Mucosa of rectum (tissue), 2 donors: ENCODE results near the gene TRIM8.

ENCODE experiments used
- H3K27ac ChIP-seq, 2 donors: one replicate each; pipeline ENCODE4 v1.7.0; 2013; ENCODE audit warnings: inconsistent platforms in 2 of 2, low read depth in 2 of 2, low read length in 2 of 2
- H3K27me3 ChIP-seq, 2 donors: one replicate each; pipeline ENCODE4 v1.7.0; 2013; ENCODE audit warnings: low read length in 2 of 2; ENCODE audit not compliant: control insufficient read depth in 2 of 2, insufficient read depth in 2 of 2
- H3K36me3 ChIP-seq, 2 donors: one replicate each; pipeline ENCODE4 v1.7.0; 2013; ENCODE audit warnings: low read length in 2 of 2; ENCODE audit not compliant: control insufficient read depth in 2 of 2, insufficient read depth in 2 of 2
- H3K4me1 ChIP-seq, 2 donors: one replicate each; pipeline ENCODE4 v1.7.0; 2013; ENCODE audit warnings: low read length in 2 of 2, mild to moderate bottlenecking in 1 of 2; ENCODE audit not compliant: control insufficient read depth in 2 of 2, insufficient read depth in 2 of 2
- H3K4me3 ChIP-seq, 2 donors: one replicate each; pipeline ENCODE4 v1.7.0; 2013; ENCODE audit warnings: low read length in 2 of 2
- H3K9ac ChIP-seq, 2 donors: one replicate each; pipeline ENCODE4 v1.7.0; 2013; ENCODE audit warnings: low read length in 2 of 2, low read depth in 1 of 2, mild to moderate bottlenecking in 1 of 2
- H3K9me3 ChIP-seq, 2 donors: one replicate each; pipeline ENCODE4 v1.7.0; 2013; ENCODE audit warnings: low read length in 2 of 2; ENCODE audit not compliant: control insufficient read depth in 2 of 2
- donor health status: healthy.
- donor health status: Normal muscosa, but diverticular disease.

TRIM8 gene

GRCh38 chr10:102614888-102615287 lies 29.4 kb upstream of the TRIM8 start:
- Histone ChIP-seq H3K4me3 (no peak overlapping the region), H3K4me1 (peaks cover 8 to 24% of the 10 kb centered on the region in 2 donors), H3K27me3 (no peaks in the 10 kb centered on the region), H3K27ac (no peak overlapping the region), H3K9ac (no peak overlapping the region), H3K36me3 (peaks cover 5 to 15% of the 10 kb centered on the region in 2 donors), H3K9me3 (no peaks in the 10 kb centered on the region)

GRCh38 chr10:102615361-102615760 lies 28.9 kb upstream of the TRIM8 start:
- no peak overlapping the region for H3K4me3 ChIP-seq
- peaks cover 13 to 29% of the 10 kb centered on the region in 2 donors for H3K4me1 ChIP-seq
- H3K9me3 ChIP-seq, result no peaks in the 10 kb centered on the region
- peak overlapping the region in 1 of 2 donors; percentile 6 for H3K9ac ChIP-seq
- H3K27me3 ChIP-seq, result no peaks in the 10 kb centered on the region
- peaks cover 5 to 15% of the 10 kb centered on the region in 2 donors for H3K36me3 ChIP-seq
- peak overlapping the region; percentile 32 to 43 for H3K27ac ChIP-seq

- H3K36me3 ChIP-seq, result peaks cover 5 to 15% of the 10 kb centered on the region in 2 donors
- H3K27ac ChIP-seq, result peak overlapping the region; percentile 43 to 56
- H3K27me3 ChIP-seq, result no peaks in the 10 kb centered on the region
- no peak overlapping the region for H3K4me3 ChIP-seq
- H3K9ac ChIP-seq, result no peak overlapping the region
- H3K9me3 ChIP-seq, result no peaks in the 10 kb centered on the region
- H3K4me1 ChIP-seq, result peaks cover 18 to 35% of the 10 kb centered on the region in 2 donors
These were observed 28.1 kb upstream of the TRIM8 start for GRCh38 chr10:102616066-102616770.

GRCh38 chr10:102617041-102617440 lies 27.2 kb upstream of the TRIM8 start:
- Histone ChIP-seq H3K27ac (peak overlapping the region in 1 of 2 donors; percentile 1), H3K9me3 (no peaks in the 10 kb centered on the region), H3K36me3 (peaks cover 5 to 15% of the 10 kb centered on the region in 2 donors), H3K4me1 (peaks cover 20 to 29% of the 10 kb centered on the region in 2 donors), H3K4me3 (no peak overlapping the region), H3K9ac (no peak overlapping the region), H3K27me3 (no peaks in the 10 kb centered on the region)

- H3K9me3 ChIP-seq, result no peaks in the 10 kb centered on the region
- H3K4me1 ChIP-seq, result peaks cover 20 to 24% of the 10 kb centered on the region in 2 donors
- no peaks in the 10 kb centered on the region for H3K27me3 ChIP-seq
- no peak overlapping the region for H3K27ac ChIP-seq
- H3K9ac ChIP-seq, result no peak overlapping the region
- no peak overlapping the region for H3K4me3 ChIP-seq
- peaks cover 5 to 15% of the 10 kb centered on the region in 2 donors for H3K36me3 ChIP-seq
These were observed 26.5 kb upstream of the TRIM8 start for GRCh38 chr10:102617816-102618215.

GRCh38 chr10:102619281-102619981 lies 24.8 kb upstream of the TRIM8 start:
- peaks cover 5 to 15% of the 10 kb centered on the region in 2 donors for H3K36me3 ChIP-seq
- H3K27ac ChIP-seq, result peak overlapping the region; percentile 25 to 43
- H3K4me1 ChIP-seq, result peaks cover 19 to 20% of the 10 kb centered on the region in 2 donors
- H3K4me3 ChIP-seq, result no peak overlapping the region
- no peaks in the 10 kb centered on the region for H3K27me3 ChIP-seq
- H3K9ac ChIP-seq, result no peak overlapping the region
- H3K9me3 ChIP-seq, result no peaks in the 10 kb centered on the region

GRCh38 chr10:102620138-102620590 lies 24.1 kb upstream of the TRIM8 start:
- H3K9me3 ChIP-seq, result no peaks in the 10 kb centered on the region
- H3K4me1 ChIP-seq, result peaks cover 19 to 20% of the 10 kb centered on the region in 2 donors
- H3K36me3 ChIP-seq, result peaks cover 5 to 14% of the 10 kb centered on the region in 2 donors
- H3K27me3 ChIP-seq, result no peaks in the 10 kb centered on the region
- H3K9ac ChIP-seq, result peak overlapping the region in 1 of 2 donors; percentile 17
- H3K27ac ChIP-seq, result peak overlapping the region; percentile 25 to 43
- H3K4me3 ChIP-seq, result no peak overlapping the region

- peaks cover 5 to 10% of the 10 kb centered on the region in 2 donors for H3K36me3 ChIP-seq
- H3K9ac ChIP-seq, result peak overlapping the region in 1 of 2 donors; percentile 17
- peaks cover 14 to 19% of the 10 kb centered on the region in 2 donors for H3K4me1 ChIP-seq
These were observed 23.5 kb upstream of the TRIM8 start for GRCh38 chr10:102620591-102621442.

GRCh38 chr10:102621443-102622325 lies 22.6 kb upstream of the TRIM8 start:
- Histone ChIP-seq H3K9ac (no peak overlapping the region), H3K9me3 (no peaks in the 10 kb centered on the region), H3K4me1 (peaks cover 14 to 19% of the 10 kb centered on the region in 2 donors), H3K4me3 (no peak overlapping the region), H3K36me3 (peaks cover 5 to 10% of the 10 kb centered on the region in 2 donors), H3K27ac (peak overlapping the region in 1 of 2 donors; percentile 43), H3K27me3 (no peaks in the 10 kb centered on the region)

More at GRCh38 chr10:102620591-102621442, 23.5 kb upstream of the TRIM8 start:
- Histone ChIP-seq H3K27me3 (no peaks in the 10 kb centered on the region), H3K9me3 (no peaks in the 10 kb centered on the region), H3K27ac (peak overlapping the region; percentile 14 to 43), H3K4me3 (no peak overlapping the region)
